Embryonic facial prominence (tissue), 1 donor: Measurements from ENCODE around the gene PPM1M.

Experiments
- DNase-seq: peaks from one replicate; pipeline ENCODE4 v3.0.0-alpha.2; 2016; ENCODE audit errors: extremely low spot score

Gene PPM1M

GRCh38 chr3:52295671-52296208 is 50.2 kb downstream of the PPM1M start:
- DNase-seq: no peak

DNA sequence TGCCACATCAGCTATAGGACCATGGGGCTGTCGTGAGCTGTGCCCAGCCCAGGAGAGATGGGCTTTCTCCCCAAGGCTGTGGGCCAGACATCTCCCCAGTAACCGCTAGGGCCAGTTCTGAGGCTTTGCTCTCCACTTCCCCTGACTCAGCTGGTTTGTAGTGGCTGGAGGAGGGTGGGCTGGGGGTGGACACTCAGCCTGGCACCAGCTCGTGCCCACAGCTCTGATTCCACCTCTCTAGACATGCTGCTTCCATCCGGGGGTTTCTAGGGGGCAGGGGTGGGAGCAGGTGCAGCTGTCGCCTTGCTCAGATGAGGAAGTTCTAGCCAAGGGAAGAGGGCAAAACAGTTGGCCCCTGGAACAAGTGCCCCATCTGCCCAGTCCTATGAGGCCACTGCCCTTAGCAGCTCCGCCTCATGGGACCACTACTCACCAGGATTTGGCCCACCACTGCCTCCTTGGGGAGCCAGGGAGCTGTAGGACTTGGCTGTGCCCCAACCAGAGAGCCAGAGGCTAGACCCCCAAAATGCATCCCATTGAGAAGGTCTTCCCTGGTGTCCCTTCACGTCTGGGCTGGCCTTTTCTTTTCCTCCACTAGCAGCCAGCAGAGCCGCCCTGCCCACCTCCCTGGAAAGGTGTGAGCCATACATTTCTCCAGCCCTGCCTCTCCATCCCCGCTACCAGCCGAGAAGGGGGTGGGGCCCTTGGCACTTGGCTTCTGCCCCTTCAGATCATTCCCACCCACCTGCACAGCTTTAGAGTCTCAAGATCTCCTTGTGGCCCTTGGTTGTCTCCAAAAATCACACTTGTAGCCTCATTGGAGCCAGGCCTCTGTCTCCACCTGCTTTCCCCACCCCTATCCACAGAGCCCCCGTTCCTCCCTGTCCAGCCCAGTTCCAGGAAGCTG is 51.9 kb downstream of the PPM1M start:
- no peak for DNase-seq

GRCh38 chr3:52298149-52299098 is 52.9 kb downstream of the PPM1M start:
- DNase-seq: peak; percentile 48

GRCh38 chr3:52299247-52299878 is 53.8 kb downstream of the PPM1M start:
- no peak for DNase-seq
